IPS DF 19.7 (cell line): ENCODE measurements around the gene DLL1.
"Not testable (repeated sequence)": the region's sequence is repeated elsewhere in the genome, so short reads cannot be mapped to it uniquely, and the experiment has no call there.

Experiments
- DNase-seq: peaks from one replicate; pipeline ENCODE4 v3.0.0-alpha.2; 2013; ENCODE audit warnings: low read depth, low spot score

DLL1 gene

DNA sequence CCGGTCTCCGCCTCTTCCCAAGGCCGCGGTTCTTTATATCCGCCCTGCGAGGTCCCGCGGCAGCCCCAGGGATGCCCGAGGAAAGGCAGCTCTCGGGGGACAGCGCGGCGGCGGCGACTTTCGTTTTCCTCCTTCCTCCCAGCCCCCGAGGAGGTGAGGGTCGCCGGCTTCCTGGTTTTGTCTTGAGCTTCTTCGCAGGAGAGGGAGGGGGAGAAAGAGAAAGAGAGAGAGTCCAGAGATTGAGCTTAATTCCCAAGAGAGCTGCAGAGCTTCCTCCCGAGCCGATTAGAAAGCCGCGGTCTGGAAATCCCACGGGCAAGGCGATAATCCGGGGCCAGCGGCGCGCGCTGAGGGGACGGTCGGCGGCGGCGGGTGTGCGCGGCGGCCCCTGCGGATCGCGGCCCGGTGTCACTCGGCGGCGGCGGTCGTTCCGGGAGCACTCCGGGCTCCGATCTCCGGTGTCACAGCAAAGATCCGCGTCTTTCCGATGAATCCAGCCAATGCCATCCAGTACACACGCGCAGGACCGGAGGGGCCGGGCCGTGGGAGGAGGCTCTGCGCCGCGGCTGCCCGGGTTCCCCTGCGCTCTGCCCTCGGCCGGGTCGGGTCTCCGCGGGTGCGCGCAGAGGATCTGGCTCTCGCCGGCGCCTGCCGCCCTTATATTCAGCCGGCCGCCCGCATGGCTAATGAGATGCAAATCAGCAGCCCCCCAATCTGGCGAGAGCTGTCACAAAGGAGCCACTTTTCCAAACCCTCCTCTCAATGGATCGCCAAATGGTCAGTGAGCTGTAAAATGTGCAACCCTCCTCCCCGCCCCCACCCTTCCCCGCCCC lies at the start of gene DLL1:
DLL1 (minus strand) TSS at position 783 of the 833 bp plus-strand sequence. CDS start 939 bp downstream, outside the sequence.
- DNase-seq, result no peak

GRCh38 chr6:170335199-170335598 lies 44.3 kb upstream of the DLL1 start:
- DNase-seq, result not testable (repeated sequence)

DNA sequence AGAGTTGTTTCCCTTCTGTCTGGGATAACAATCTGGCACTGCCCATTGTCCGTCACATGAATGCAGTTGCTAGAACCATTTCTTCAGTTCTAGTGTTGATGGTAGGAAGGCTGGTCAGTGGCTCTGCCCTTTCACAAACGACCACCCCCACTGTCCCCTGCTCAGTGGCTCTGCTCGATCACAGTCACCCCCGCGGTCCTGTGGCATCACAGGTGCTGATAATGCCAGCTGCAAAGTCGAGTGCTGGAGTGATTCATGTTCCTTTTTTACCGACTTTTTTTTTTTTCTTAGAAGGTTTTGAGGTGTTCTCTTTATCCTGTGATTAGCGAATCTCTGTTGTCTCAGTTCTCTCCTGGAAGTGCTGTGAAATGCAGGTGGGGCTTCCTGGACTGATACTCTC lies 38.4 kb upstream of the DLL1 start:
- DNase-seq, result no peak

DNA sequence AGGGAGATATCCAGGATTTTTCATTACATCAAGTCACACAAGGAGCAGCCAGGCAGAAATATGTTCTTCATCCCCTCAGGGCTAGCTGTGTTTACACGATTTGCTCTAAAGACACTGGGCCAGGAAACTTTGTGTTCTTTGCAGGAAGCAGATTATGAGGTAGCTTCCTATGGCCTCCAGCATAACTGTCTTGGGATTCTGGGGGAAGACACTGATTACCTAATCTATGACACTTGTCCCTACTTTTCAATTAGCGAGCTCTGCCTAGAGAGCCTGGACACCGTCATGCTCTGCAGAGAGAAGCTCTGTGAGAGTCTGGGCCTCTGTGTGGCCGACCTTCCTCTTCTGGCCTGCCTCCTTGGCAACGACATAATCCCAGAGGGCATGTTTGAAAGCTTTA lies 26.8 kb upstream of the DLL1 start:
- no peak for DNase-seq

DNA sequence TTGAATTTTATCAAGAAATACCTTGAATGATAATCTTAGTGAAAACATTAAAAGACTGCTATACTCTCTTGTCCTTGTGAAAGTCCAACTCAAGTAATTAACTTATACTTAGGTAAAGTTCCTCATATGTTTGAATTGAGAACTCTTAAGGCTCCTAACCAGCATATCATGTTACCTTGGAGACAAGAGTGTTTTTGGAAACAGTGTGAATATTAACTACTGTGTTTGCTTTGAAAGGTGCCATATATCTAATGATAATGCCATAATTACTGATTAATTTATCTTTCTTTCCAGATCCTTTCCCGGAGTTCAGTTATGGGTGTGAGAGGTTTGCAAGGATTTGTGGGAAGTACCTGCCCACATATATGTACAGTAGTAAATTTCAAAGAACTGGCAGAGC lies 26.2 kb upstream of the DLL1 start:
- no peak for DNase-seq

- DNase-seq, result no peak
Measured at GRCh38 chr6:170316071-170316470, 25.2 kb upstream of the DLL1 start.

DNA sequence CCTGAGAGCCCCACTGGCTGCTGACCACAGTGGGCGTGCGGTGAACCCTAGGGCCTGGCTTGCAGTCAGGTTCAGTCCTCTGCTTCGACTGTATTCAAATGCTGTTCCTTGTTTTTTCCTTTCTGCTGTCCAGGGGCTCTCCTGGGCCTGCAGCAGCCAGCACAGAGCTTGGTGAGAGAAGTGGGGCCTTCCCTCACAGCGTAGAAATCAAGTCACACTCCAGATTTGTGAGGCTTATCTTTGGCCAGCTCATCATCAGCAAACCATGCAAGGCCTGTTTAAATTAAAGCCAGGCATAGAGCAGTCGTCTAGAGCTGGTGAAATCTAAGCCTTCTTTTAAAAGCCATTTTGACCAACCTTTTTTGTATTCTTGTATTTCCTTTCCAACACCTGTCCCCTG lies 24.1 kb upstream of the DLL1 start:
- DNase-seq, result no peak

DNA sequence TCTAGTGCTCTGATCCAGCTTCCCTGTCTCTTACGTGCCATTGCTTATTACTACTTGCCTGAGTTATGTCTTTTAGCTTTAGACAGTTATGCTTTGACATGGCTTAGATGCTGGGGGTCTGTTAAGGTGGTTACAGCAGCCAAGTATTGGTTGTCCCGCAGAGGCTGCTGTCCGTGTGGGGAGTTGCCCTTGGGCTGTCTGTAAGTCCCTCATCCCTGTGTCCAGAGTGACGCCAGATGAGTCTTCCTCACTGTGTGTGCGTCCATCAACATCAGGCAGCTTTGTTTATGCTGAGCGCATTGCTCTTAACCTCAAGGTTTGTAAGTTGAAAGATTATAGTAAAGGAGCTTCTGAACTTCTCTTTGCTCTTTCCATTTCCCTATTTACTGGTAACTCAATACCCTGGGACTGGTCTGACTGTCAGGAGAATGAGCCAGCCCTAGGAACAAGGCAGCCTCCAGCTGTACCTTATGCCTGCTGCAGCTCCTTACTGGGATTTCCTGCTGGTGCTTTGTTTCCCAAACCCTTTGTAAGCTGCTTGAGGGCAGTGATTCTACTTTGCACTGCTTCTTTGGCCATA lies 22.9 kb upstream of the DLL1 start:
- no peak for DNase-seq

DNA sequence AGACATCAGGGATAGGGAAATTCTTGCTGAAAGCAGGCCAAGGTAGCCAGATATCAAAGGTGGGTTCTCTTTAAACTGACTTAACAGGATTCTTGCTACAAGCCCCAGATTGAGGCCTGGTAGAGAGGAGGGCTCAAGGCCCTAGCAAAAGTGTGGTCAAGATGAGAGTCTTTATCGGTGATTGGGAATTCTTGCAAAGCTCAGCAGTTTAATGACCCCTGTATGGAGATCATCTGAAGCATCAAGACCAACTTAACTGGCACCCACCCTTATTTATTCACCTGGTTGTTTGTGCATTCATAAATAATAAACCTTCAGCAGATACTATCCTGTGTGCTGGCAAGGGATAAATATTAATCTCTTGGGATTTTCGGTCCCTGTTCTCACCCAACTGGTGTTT lies 22.0 kb upstream of the DLL1 start:
- DNase-seq, result no peak

DNA sequence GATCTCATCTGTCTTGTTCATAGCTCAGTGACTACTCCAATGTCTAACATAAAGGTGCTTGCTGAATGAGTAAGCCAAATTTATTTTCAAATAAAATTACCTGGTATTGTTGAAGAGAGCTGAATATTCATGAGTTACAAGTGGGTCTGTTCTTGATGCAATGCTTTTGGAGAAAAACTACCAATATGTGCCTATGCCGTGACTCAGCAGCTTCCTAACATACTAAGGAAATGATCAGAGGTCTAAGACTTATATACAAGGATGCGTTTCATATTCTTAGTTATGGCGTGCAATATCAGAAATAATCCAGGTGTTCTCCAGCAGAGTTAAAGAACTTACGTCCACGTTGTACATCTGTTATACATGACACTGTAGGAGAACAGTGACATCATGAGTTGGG lies 20.8 kb upstream of the DLL1 start:
- no peak for DNase-seq

DNA sequence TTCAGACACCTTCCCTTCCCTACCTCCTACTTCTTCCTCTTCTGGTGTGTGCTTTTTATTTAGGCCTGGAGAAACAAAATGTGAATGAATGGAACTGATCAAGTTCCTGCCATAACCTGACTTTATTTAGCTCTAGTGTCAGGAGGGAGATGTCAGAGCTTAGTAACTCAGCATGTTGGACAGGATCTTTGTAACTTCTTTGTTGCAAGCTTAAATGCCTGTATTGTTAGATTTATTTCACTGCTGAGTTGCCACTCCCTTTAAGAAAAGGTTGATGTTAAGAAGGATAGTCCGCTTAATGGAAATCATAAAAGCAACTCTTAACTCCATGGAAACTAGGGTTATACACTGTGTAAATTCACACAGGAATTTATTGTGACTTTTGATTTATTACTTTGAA lies 17.9 kb upstream of the DLL1 start:
- no peak for DNase-seq

DNA sequence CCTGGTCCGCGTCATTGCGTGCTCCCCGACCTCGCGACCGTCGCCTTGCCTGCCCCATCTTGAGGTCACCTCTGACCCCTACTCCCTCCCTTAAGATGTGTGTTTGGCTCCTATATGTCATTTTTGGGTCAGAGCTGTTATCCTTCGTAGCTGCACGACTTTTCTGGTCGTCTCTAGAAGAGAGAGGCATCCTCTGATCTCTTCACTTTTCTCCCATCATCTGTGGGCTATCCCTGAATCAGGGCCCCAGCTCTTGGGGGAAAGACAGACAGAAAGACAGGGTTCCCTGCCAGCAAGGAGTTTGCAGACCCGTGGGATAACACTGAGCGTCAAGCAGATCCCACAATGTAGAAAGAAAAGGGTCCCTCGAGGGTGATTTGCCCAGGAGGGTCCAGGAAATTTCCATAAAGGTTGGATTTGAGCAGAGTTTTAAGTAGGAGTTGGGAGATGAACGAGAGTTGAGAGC lies 16.2 kb upstream of the DLL1 start:
- DNase-seq, result no peak

DNA sequence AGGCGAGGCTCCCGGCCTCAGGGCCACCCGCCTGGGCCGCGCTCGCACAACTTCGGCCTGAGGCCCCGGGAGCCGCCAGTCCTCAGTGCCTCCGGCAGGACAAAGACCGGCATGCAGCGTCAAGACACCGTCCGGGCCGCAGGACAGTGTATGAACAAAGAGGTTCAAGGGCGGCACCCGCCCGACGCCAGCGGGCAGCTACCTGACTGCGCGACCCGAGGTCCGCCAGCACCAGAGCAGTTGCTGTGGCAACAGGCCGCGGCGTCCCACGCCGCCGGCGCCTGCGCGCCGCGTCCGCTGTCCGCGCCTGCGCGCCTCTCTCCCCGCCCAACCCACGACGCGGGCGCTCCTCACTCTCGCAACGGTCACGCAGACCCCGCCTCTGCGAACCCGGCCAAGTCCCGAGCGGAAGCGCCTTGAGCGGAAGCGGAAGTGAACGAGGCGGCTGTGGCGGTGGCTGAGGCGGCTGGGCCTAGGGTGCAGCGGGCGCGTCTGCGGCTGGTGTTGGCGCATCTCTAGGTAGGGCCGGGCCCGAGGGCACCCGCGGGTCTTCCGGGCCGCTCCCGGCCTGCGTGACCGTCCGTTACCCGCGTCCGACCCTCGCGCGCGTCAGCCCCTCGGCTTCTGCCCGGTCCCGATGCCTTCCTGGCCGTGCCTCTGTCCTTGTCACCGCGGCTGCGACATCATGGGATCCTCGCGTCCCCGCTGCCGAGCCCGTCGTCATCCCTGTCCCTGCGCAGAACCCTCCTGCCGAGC lies 15.6 kb upstream of the DLL1 start, which contains the start of gene FAM120B:
FAM120B (plus strand) TSS at position 435 of the 756 bp plus-strand sequence. CDS start 10,633 bp downstream, outside the sequence.
- no peak for DNase-seq

GRCh38 chr6:170305805-170306323 lies 15.0 kb upstream of the DLL1 start:
- no peak for DNase-seq

DNA sequence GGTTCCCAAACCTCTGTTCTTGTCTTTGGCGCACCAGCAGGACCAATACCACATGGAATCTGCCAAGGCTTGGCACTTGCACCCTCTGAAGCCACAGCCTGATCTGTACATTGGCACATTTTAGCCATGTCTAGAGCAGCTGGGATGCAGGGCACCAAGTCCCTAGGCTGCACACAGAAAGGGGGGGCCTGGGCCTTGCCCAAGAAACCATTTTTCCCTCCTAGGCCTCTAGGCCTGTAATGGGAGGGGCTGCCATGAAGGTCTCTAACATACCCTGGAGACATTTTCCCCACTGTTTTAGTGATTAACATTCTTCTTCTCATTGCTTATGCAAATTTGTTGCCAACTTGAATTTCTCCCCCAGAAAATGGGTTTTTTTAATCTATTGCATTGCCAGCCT lies 10.3 kb upstream of the DLL1 start:
- no peak for DNase-seq

DNA sequence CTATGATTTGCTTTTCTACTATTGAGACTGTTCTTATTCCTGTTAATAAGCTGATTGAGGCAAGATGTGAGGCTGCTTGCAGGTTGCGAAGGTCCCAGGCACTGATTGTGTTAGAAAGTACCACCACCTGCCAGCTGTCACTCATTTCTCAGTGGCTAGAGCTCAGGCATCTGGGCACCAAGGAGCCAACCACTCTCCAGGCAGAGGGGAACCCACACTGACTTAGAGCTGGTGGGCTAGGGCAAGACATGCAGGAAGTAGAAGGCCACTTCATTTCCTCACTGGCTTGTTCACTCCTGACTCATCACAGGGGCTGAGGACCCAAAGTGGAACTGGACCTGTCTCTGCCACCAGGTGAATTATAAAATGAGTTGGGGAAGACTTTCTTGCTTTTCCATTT lies 7.8 kb upstream of the DLL1 start:
- DNase-seq, result no peak

GRCh38 chr6:170297576-170298330 lies 6.9 kb upstream of the DLL1 start:
- no peak for DNase-seq

DNA sequence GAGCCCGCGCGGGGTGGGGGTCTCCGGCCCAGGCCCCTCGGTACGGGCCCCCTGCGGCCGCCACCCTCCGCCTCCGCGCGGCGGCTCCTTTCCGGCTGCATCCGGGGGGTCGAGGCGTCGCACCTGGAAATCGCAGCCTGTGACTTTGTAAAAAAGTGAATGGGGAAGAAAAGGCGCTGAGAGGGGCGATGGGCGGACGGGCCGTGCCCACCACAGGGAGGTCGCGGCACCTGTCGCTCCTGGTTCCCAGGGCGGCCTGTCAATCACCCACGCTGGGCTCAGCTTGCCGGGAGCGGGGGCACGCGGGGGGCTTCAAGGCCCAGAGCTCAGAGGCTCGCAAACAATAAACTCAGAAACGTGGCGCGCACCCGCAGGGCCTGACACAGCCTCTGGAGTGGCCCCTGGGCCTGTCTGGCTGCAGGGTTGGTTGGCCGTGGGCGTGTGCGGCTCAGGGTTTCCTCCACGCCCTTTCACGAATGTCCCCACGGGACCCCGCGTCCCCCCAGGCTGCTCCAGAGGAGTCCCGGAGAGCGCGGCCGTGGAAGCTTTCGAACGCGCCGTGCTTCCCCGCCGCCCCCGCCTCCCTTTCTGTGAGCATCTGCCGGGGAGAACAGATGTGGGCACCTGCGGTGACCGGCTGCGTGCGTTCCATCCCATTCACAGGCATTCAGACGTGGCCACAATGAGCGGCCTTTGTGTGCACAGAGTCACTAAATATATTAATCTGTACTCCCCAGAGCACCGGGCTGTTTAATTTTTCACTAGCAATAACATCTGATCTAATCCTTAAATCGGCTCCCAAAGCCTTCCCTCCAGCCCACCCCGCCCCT lies 6.1 kb upstream of the DLL1 start:
- DNase-seq, result no peak

DNA sequence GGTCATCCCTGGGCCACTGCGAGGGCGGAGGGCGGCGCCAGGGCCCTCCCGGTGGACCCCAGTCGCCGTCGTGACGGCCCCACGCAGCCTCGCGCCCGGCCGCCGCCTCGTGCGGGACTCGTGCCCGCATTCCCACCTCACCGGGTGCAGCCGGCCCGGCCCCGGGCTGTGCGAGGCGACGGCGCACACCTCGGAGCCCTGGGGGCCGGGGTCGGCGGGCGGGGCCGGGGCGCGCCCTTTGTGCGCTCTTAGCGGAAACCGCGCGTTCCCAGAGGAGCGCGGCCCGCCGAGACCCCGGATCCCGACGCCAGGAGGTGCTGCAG lies 5.5 kb upstream of the DLL1 start:
- DNase-seq, result no peak

DNA sequence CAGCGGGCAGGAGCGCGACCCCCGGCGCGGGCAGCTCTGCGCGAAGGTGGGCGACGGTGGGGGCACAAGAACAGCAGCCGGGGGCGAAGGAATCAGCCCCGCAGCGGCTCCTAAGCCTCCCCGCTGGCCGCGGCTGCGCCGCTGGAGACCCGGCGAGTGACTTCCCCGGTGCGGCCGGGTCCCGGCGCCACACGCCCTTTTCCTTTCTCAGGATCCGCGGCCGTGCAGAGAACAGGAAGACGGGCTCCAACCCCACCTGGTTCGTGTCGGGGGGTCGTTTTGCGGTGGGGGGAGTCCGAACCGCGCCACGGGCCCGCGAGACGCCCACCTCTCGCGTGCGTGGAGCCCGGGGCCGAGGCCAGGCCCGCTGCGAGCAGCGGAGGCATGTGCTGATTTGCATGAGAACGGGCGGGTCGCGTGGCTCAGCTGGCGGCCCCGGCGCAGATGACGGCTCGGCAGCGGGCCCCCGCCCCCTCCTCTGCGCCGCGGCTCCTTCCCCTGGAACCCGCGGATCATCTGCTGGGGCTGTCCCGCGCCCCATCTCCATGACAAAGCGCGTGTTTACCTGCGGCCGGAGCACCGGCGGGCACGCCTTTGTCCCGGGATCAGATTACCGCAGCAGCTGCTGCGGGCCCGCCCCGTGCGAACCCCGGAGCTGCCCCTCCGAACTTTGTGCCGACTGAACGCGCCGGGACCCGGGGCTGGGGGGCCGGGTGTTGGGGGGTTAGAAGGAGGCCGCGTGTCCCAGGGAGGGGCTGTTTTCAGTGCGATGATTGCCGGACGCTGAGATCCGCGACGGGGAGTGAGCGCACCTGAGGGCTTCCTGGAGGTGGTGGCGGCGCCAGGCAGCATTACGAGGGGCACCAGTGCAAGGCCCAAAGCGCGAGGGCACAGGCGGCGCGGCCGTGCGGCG lies 4.9 kb upstream of the DLL1 start:
- peak; percentile 63 for DNase-seq
